Midbrain (tissue), 1 donor: ENCODE data around the gene TC2N.
"Not testable (repeated sequence)": the region's sequence is repeated elsewhere in the genome, so short reads cannot be mapped to it uniquely, and the experiment has no call there.

ENCODE experiments used
- DNase-seq: peaks from one replicate; lab custom pipeline; 2025; lab: John Stamatoyannopoulos, UW

TC2N gene

DNA sequence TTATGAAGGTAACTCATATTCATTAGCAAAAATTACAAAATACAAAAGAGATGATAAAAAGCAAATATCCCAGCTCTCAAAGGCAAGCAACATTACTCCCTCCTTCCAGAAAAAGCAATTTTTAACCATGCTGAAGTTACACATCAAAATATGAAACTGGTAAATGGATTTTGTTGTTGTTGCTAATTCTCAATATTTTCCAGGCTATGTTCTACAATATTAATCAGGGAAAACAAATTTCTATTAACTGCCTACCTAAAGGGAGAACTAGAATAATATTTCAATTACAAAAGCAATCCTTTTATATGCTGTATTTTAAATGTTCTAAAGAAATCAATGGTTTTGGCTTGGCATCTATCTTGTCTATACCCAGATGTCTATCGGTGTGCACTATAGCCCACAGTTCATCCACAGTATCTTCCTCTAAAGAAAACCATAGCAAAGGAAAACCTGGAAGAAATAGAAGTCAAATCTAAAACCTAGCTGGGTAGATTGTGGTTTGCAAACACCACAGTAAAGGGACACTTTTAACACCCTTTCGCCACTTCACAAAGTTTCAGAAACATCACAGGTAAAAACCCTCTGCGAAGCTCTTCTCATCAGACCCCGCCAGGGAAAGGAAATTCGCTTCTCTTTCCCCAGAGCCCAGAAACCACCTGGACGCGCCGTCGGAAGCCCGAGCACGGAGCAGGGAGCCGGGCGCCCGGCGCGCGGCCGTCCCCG is 32.0 kb downstream of the TC2N start:
- DNase-seq: no peak

- no peak for DNase-seq
Measured at GRCh38 chr14:91834571-91834970, 32.8 kb downstream of the TC2N start.

GRCh38 chr14:91831337-91831736 is 36.0 kb downstream of the TC2N start:
- no peak for DNase-seq

- peak; percentile 9 for DNase-seq
Measured at GRCh38 chr14:91830777-91831176, 36.6 kb downstream of the TC2N start.

DNA sequence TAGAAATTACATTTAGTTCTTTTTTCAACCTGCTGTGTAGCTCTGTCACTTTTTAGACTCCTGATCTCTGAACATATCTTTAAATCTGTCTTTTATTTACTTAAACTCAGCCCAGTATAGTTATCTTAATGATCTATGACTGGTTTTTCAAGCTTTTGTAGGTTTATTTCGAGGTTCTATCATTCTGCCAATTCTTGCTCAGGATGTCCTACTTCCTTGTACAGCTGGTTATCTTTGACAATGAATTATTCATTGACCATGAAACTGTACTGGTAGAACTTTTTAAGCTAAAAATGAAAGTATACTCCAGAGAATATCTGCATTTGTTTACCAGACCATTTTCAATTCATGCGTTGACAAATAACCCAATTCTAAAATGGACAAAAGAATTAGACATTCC is 37.8 kb downstream of the TC2N start:
- DNase-seq: no peak

- no peak for DNase-seq
Measured at GRCh38 chr14:91827746-91828145, 39.6 kb downstream of the TC2N start.

DNA sequence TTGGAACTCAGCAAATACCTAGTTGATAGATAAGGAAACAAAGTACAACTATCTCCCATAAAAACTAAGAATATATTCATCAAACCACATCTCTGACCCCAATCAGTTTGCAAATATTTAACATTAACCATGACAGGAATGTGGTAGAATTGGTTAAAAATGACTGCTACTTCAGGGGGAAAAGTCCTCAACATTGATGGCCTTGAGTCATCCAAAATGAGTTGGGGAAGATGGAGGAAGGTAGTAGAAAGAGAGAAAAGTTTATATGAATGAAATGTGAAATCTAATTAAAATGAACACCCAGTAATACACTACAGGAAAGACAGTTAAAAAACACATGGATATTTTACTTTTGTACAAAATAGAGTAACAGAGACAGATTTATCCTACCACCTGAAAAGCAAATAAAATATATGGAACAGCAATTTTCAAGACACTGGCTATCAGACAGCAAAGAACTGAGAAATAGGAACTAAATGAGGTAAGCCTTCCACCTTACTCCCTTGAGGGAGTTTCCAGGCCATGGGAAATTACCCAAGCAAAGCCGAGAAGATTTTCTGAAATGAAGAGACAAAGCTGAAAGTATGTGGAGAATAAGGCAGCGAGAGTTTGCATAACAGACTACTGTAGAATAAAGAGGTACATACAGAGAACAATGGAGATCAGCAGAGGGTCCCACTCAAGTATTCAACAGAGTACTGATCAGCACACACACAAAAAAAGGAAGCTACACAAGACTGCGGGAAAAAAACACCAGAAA is 49.6 kb downstream of the TC2N start:
- DNase-seq: no peak

DNA sequence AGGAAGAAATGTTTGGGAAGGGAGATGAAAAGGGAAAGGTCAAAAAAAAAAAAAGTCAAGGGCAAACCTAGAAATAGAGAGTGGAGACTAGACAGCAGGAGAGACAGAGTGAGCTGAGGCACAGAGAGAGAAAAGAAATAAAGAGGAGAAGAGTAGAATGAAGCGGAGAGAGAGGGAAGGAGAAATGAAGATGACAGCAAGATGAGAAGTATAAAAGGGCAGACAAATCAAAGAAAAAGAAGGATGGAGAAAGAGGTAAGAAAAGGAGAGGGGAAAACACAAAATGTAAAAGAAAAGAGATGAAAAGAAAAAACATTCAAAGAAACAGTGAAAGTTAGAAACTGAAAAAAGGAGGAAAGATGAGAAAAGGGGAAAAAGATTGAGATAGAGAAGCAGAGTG is 53.0 kb downstream of the TC2N start:
- DNase-seq: no peak

GRCh38 chr14:91810699-91811098 is 56.6 kb downstream of the TC2N start:
- DNase-seq: no peak

- no peak for DNase-seq
Measured at GRCh38 chr14:91806716-91807115, 60.6 kb downstream of the TC2N start.

DNA sequence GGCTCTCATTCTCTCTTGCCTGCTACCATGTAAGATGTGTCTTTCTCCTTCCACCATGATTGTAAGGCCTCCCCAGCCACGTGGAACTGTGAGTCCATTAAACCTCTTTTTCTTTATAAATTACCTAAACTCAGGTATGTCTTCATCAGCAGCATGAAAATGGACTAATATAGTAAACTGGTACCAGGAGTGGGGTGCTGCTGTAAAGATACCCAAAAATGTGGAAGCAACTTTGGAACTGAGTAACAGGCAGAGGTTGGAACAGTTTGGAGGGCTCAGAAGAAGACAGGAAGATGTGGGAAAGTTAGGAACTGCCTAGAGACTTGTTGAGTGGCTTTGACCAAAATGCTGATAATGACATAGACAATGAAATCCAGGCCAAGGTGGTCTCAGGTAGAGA is 61.2 kb downstream of the TC2N start:
- DNase-seq: not testable (repeated sequence)

GRCh38 chr14:91805659-91806058 is 61.7 kb downstream of the TC2N start:
- no peak for DNase-seq

DNA sequence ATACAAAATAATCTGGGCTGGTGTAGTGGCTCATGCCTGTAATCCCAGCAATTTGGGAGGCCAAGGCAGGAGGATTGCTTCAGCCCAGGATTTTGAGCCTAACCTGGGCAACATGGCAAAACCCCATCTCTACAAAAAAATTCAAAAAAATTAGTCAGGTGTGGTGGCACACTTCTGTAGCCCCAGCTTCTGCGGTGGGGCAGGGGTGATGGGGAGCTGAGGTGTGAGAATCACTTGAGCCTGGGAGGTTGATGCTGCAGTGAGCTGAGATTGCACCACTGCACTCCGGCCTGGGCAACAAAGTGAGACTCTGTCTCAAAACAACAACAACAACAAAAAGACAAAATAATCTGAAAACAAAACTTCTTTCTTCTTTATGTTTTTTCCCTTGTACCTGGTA is 66.0 kb downstream of the TC2N start:
- DNase-seq: no peak

DNA sequence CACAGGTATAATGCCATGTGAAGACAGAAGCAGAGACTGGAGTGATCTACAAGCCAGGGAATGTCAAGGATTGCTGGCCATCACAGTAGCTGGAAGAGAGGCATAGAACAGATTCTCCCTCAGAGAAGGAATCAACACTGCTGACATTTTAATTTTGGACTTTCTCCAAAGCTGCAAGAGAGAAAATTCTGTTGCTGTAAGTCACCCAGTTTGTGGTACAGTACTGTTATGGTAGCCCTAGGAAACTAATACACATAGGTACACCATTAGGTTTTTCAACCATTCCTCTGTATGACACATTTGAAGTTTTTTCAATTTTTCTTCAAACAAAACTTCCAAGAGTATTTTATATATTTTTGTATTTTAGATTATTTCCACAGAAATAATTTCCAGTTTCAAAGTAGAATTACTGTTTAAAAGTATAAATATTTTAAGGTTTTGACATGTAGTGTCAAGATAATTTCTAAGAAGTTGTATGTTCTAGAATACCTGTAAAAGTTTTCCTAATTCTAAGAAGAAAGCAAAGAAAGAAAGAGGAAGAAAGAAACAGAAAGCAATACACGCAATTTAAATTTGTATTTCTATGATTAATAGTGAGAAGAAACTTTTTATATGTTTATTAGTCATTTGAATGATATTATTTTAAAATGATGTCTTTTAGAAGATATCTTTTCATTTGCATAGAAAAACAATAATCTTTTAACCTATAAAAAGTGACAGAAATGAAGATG is 70.6 kb downstream of the TC2N start:
- DNase-seq: no peak

DNA sequence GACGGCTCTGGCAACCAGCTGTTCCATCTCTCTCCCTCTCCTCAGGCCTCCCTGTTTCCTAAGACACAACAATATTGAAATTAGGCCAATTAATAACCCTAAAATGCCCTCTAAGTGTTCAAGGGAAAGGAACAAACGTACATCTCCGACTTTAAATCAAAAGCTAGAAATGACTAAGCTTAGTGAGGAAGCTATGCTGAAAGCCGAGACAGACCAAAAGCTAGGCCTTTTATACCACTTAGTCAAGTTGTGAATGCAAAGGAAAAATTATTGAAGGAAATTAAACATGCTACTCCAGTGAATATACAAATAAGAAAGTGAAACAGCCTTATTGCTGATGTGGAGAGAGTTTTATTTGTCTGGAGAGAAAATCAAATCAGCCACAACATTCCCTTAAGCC is 73.6 kb downstream of the TC2N start:
- no peak for DNase-seq

- no peak for DNase-seq
Measured at GRCh38 chr14:91786188-91786587, 81.1 kb downstream of the TC2N start.

DNA sequence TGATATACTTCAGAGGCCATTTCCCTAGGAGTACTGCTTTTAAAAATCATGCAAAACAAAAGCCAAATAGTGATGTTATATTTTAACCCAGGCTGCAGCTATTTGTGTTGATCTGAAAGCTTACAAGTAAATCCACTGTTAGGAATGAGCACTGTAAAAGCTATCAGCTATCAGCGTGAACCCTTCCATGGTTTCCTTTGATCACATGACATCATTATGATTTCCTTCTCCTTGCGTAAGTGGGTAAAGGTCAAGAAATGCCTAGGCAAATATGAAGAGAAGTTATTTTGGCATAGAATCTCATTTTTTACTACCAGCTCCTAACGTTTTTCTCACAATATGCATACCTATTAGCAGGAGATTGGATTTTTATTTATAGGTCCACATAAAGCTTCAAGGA is 86.9 kb downstream of the TC2N start:
- no peak for DNase-seq

GRCh38 chr14:91778217-91778616 is 89.1 kb downstream of the TC2N start:
- no peak for DNase-seq

GRCh38 chr14:91774140-91775096 is 92.9 kb downstream of the TC2N start:
- no peak for DNase-seq

- DNase-seq: no peak
Measured at GRCh38 chr14:91770185-91770584, 97.2 kb downstream of the TC2N start.

GRCh38 chr14:91755570-91756295 is 111.6 kb downstream of the TC2N start:
- no peak for DNase-seq
